Rectal smooth muscle tissue (tissue), 1 donor: ENCODE measurements around the gene TEKTIP1.

Experiments used
- H3K27ac ChIP-seq: one replicate; pipeline ENCODE4 v1.7.0; 2013; ENCODE audit warnings: low read depth, low read length, inconsistent platforms
- H3K27me3 ChIP-seq: one replicate; pipeline ENCODE4 v1.7.0; 2013; ENCODE audit warnings: low read length; ENCODE audit not compliant: control insufficient read depth, insufficient read depth
- H3K36me3 ChIP-seq: one replicate; pipeline ENCODE4 v1.7.0; 2013; ENCODE audit warnings: low read length; ENCODE audit not compliant: control insufficient read depth, insufficient read depth
- H3K4me1 ChIP-seq: one replicate; pipeline ENCODE4 v1.7.0; 2013; ENCODE audit warnings: low read length; ENCODE audit not compliant: control insufficient read depth, insufficient read depth
- H3K4me3 ChIP-seq: one replicate; pipeline ENCODE4 v1.7.0; 2013; ENCODE audit warnings: low read length
- H3K9ac ChIP-seq: one replicate; pipeline ENCODE4 v1.7.0; 2013; ENCODE audit warnings: low read length

Gene TEKTIP1

GRCh38 chr19:3531716-3532115, 7.3 kb upstream of the TEKTIP1 start:
- Histone ChIP-seq H3K4me3 (no peak overlapping the region), H3K27me3 (no peaks in the 10 kb centered on the region), H3K27ac (no peak overlapping the region), H3K4me1 (no peaks in the 10 kb centered on the region), H3K9ac (no peak overlapping the region), H3K36me3 (peaks cover 52% of the 10 kb centered on the region)

- Histone ChIP-seq H3K9ac (no peak overlapping the region), H3K27me3 (no peaks in the 10 kb centered on the region), H3K36me3 (peaks cover 50% of the 10 kb centered on the region), H3K4me1 (no peaks in the 10 kb centered on the region), H3K4me3 (no peak overlapping the region), H3K27ac (no peak overlapping the region)
These were observed 6.7 kb upstream of the TEKTIP1 start for GRCh38 chr19:3532154-3532786.

- peaks cover 45% of the 10 kb centered on the region for H3K36me3 ChIP-seq
- no peaks in the 10 kb centered on the region for H3K27me3 ChIP-seq
- no peak overlapping the region for H3K27ac ChIP-seq
- H3K4me1 ChIP-seq, result no peaks in the 10 kb centered on the region
- no peak overlapping the region for H3K9ac ChIP-seq
- H3K4me3 ChIP-seq, result no peak overlapping the region
These were observed 5.9 kb upstream of the TEKTIP1 start for GRCh38 chr19:3533033-3533432.

GRCh38 chr19:3533563-3534216, 5.3 kb upstream of the TEKTIP1 start:
- no peak overlapping the region for H3K27ac ChIP-seq
- H3K4me3 ChIP-seq, result no peak overlapping the region
- H3K27me3 ChIP-seq, result no peaks in the 10 kb centered on the region
- no peak overlapping the region for H3K9ac ChIP-seq
- H3K4me1 ChIP-seq, result no peaks in the 10 kb centered on the region
- H3K36me3 ChIP-seq, result peaks cover 40% of the 10 kb centered on the region

- peaks cover 43% of the 10 kb centered on the region for H3K36me3 ChIP-seq
- H3K27ac ChIP-seq, result no peak overlapping the region
These were observed 4.4 kb upstream of the TEKTIP1 start for GRCh38 chr19:3534375-3535234.

GRCh38 chr19:3535235-3535535, 3.8 kb upstream of the TEKTIP1 start:
- H3K36me3 ChIP-seq, result peaks cover 43% of the 10 kb centered on the region

More at GRCh38 chr19:3534375-3535234, 4.4 kb upstream of the TEKTIP1 start:
- H3K4me1 ChIP-seq, result no peaks in the 10 kb centered on the region
- H3K9ac ChIP-seq, result no peak overlapping the region
- H3K4me3 ChIP-seq, result no peak overlapping the region
- H3K27me3 ChIP-seq, result no peaks in the 10 kb centered on the region

GRCh38 chr19:3535563-3535965, 3.4 kb upstream of the TEKTIP1 start:
- Histone ChIP-seq H3K4me1 (no peaks in the 10 kb centered on the region), H3K27me3 (no peaks in the 10 kb centered on the region)

More at GRCh38 chr19:3535235-3535535, 3.8 kb upstream of the TEKTIP1 start:
- Histone ChIP-seq H3K27me3 (no peaks in the 10 kb centered on the region), H3K4me1 (no peaks in the 10 kb centered on the region), H3K9ac (no peak overlapping the region), H3K27ac (no peak overlapping the region), H3K4me3 (no peak overlapping the region)

GRCh38 chr19:3535981-3536380, 3.0 kb upstream of the TEKTIP1 start:
- no peak overlapping the region for H3K27ac ChIP-seq
- no peaks in the 10 kb centered on the region for H3K4me1 ChIP-seq
- no peak overlapping the region for H3K4me3 ChIP-seq
- H3K9ac ChIP-seq, result no peak overlapping the region
- peaks cover 36% of the 10 kb centered on the region for H3K36me3 ChIP-seq
- H3K27me3 ChIP-seq, result no peaks in the 10 kb centered on the region

More at GRCh38 chr19:3535563-3535965, 3.4 kb upstream of the TEKTIP1 start:
- Histone ChIP-seq H3K36me3 (peaks cover 40% of the 10 kb centered on the region), H3K9ac (no peak overlapping the region), H3K4me3 (no peak overlapping the region), H3K27ac (no peak overlapping the region)

GRCh38 chr19:3536429-3537100, 2.4 kb upstream of the TEKTIP1 start:
- H3K27ac ChIP-seq, result no peak overlapping the region

GRCh38 chr19:3537101-3537437, 1.9 kb upstream of the TEKTIP1 start:
- Histone ChIP-seq H3K36me3 (peaks cover 28% of the 10 kb centered on the region), H3K4me3 (no peak overlapping the region), H3K4me1 (no peaks in the 10 kb centered on the region), H3K27me3 (no peaks in the 10 kb centered on the region), H3K9ac (no peak overlapping the region), H3K27ac (no peak overlapping the region)

More at GRCh38 chr19:3536429-3537100, 2.4 kb upstream of the TEKTIP1 start:
- no peak overlapping the region for H3K9ac ChIP-seq
- no peak overlapping the region for H3K4me3 ChIP-seq
- no peaks in the 10 kb centered on the region for H3K27me3 ChIP-seq
- H3K4me1 ChIP-seq, result no peaks in the 10 kb centered on the region
- peaks cover 30% of the 10 kb centered on the region for H3K36me3 ChIP-seq

- no peaks in the 10 kb centered on the region for H3K27me3 ChIP-seq
- H3K4me1 ChIP-seq, result no peaks in the 10 kb centered on the region
- H3K9ac ChIP-seq, result no peak overlapping the region
- no peak overlapping the region for H3K27ac ChIP-seq
- H3K36me3 ChIP-seq, result peaks cover 26% of the 10 kb centered on the region
- no peak overlapping the region for H3K4me3 ChIP-seq
These were observed 1.3 kb upstream of the TEKTIP1 start for GRCh38 chr19:3537438-3538240.
